K562 (cell line): ENCODE results near the gene BPI. TPM values are rescaled to one million over a fixed set of nuclear protein-coding genes. Genes with fewer than 3 reads are reported as not detected.

Source experiments
- BRD4 ChIP-seq: fragments of 200-600 bp; sonication (generic); IDR thresholded peaks from 2 replicates; pipeline ENCODE4 v1.6.1; 2017; ENCODE audit warnings: inconsistent platforms
- CBX3 ChIP-seq, 2 experiments: IDR thresholded peaks; 1 replicate in 1 of 2; 2 replicates in 1 of 2; pipeline ENCODE4 v1.6.1; 2012; ENCODE audit warnings: inconsistent platforms in 2 of 2, low read length in 2 of 2, borderline replicate concordance in 1 of 2, control low read depth in 1 of 2
- FOSL1 ChIP-seq: fragments of 200-800 bp; sonication (Bioruptor generic); conservative IDR thresholded peaks from 2 replicates; pipeline ENCODE4 v1.6.1; 2016; ENCODE audit warnings: missing genetic modification characterization, missing compliant biosample characterization
- FOXJ3 ChIP-seq: sonication (generic); formaldehyde crosslinking; IDR thresholded peaks from 2 replicates; pipeline ENCODE4 v1.4.0; 2020; ENCODE audit warnings: mild to moderate bottlenecking, missing genetic modification reagents
- HDAC1 ChIP-seq, 2 experiments: fragments of 450-650 bp; IDR thresholded peaks; 2 replicates each; pipeline ENCODE4 v1.6.1; 2016 to 2017; ENCODE audit warnings: inconsistent platforms in 1 of 2, mild to moderate bottlenecking in 1 of 2, moderate library complexity in 1 of 2
- HDGF ChIP-seq: fragments of 450-650 bp; IDR thresholded peaks from 2 replicates; pipeline ENCODE4 v1.6.1; 2016
- JUNB ChIP-seq: fragments of 450-650 bp; formaldehyde crosslinking; conservative IDR thresholded peaks from 2 replicates; pipeline ENCODE4 v1.4.0; 2020; ENCODE audit warnings: mild to moderate bottlenecking
- KAT8 ChIP-seq: fragments of 450-650 bp; IDR thresholded peaks from 2 replicates; pipeline ENCODE4 v1.6.1; 2016; ENCODE audit warnings: low read depth, mild to moderate bottlenecking
- KDM5B ChIP-seq: fragments of 200-600 bp; sonication (generic); IDR thresholded peaks from 2 replicates; pipeline ENCODE4 v1.6.1; 2012; ENCODE audit warnings: low read depth, mild to moderate bottlenecking, moderate library complexity, low read length, control low read depth, inconsistent platforms; ENCODE audit not compliant: insufficient replicate concordance
- L3MBTL2 ChIP-seq: fragments of 450-650 bp; IDR thresholded peaks from 2 replicates; pipeline ENCODE4 v1.6.1; 2016; ENCODE audit warnings: mild to moderate bottlenecking, moderate library complexity
- MCM5 ChIP-seq: fragments of 450-650 bp; IDR thresholded peaks from 2 replicates; pipeline ENCODE4 v1.6.1; 2016; ENCODE audit warnings: low read depth
- MEIS2 ChIP-seq: fragments of 450-650 bp; IDR thresholded peaks from 2 replicates; pipeline ENCODE4 v1.6.1; 2014; ENCODE audit warnings: mild to moderate bottlenecking; ENCODE audit not compliant: partially characterized antibody
- NFYB ChIP-seq: IDR thresholded peaks from 2 replicates; pipeline ENCODE4 v1.6.1; 2011; ENCODE audit warnings: mild to moderate bottlenecking, moderate library complexity; ENCODE audit not compliant: insufficient read length; ENCODE audit errors: extremely low read depth
- SUPT5H ChIP-seq: fragments of 450-650 bp; IDR thresholded peaks from 2 replicates; pipeline ENCODE4 v1.6.1; 2016
- TGIF2 ChIP-seq: sonication (generic); formaldehyde crosslinking; IDR thresholded peaks from 2 replicates; pipeline ENCODE4 v1.8.1; 2022; ENCODE audit warnings: mild to moderate bottlenecking, missing genetic modification reagents, moderate library complexity
- TRIM24 ChIP-seq, 2 experiments: fragments of 450-650 bp; IDR thresholded peaks; 2 replicates each; pipeline ENCODE4 v1.6.1; 2016
- XRCC5 ChIP-seq: fragments of 200-400 bp; formaldehyde crosslinking; IDR thresholded peaks from 2 replicates; pipeline ENCODE4 v1.6.1; 2017; ENCODE audit warnings: low read depth, mild to moderate bottlenecking, low read length
- ZC3H11A ChIP-seq: IDR thresholded peaks from 2 replicates; pipeline ENCODE4 v1.6.1; 2012; ENCODE audit warnings: low read depth, low read length, improper control_type of control experiment
- polyA plus RNA-seq, 8 experiments: library from polyadenylated mRNA; depleted of rRNA in 4 of 8; stranded (reverse) in 5 of 8; unstranded in 3 of 8; fragments of >200 nt; fragmentation: Nextera tagmentation in 2 of 8; fragmentation: Illumina TruSeq in 1 of 8; extraction: Ambion mirVana in 2 of 8; extraction: Trizol in 1 of 8; gene quantifications; 2 replicates each; pipeline versions ENCODE4 v1.2.1 to v1.2.3, GENCODE V29; 2011 to 2014; ENCODE audit warnings: inconsistent platforms in 1 of 8, missing spikeins in 1 of 8
- total RNA-seq, 7 experiments: library from RNA; depleted of rRNA in 6 of 7; stranded (reverse); fragments of >200 nt in 6 of 7; fragmentation: Illumina TruSeq in 2 of 7; extraction: Trizol in 2 of 7; gene quantifications; 2 replicates each; pipeline versions ENCODE4 v1.2.1 to v1.2.3, GENCODE V29; 2011 to 2021; ENCODE audit warnings: low replicate concordance in 1 of 7
- TF ChIP-seq, protein P1 (sequence below): sonication (generic); formaldehyde crosslinking; IDR thresholded peaks from 2 replicates; pipeline ENCODE4 v1.4.0; 2020; ENCODE audit warnings: mild to moderate bottlenecking, missing genetic modification reagents
- TF ChIP-seq, protein P2 (sequence below): fragments of 250-450 bp; sonication (Bioruptor Pico); IDR thresholded peaks from 2 replicates; pipeline ENCODE4 v1.5.0; 2021; ENCODE audit warnings: mild to moderate bottlenecking, borderline replicate concordance
- TF ChIP-seq, protein P3 (sequence below): fragments of 450-650 bp; formaldehyde crosslinking; conservative IDR thresholded peaks from 2 replicates; pipeline ENCODE4 v1.4.0; 2022; ENCODE audit warnings: mild to moderate bottlenecking, missing genetic modification characterization
- TF ChIP-seq, protein P4 (sequence below): fragments of 450-650 bp; formaldehyde crosslinking; IDR thresholded peaks from 2 replicates; pipeline ENCODE4 v1.4.0; 2022; ENCODE audit warnings: missing genetic modification characterization
- TF ChIP-seq, protein P5 (sequence below): fragments of 450-650 bp; IDR thresholded peaks from 2 replicates; pipeline ENCODE4 v1.6.1; 2016

BPI gene
- total and polyA plus RNA-seq, 9 of the 15 experiments (the other 6 are each of a cell fraction or from before 2014, with no cell fraction given): not detected

DNA sequence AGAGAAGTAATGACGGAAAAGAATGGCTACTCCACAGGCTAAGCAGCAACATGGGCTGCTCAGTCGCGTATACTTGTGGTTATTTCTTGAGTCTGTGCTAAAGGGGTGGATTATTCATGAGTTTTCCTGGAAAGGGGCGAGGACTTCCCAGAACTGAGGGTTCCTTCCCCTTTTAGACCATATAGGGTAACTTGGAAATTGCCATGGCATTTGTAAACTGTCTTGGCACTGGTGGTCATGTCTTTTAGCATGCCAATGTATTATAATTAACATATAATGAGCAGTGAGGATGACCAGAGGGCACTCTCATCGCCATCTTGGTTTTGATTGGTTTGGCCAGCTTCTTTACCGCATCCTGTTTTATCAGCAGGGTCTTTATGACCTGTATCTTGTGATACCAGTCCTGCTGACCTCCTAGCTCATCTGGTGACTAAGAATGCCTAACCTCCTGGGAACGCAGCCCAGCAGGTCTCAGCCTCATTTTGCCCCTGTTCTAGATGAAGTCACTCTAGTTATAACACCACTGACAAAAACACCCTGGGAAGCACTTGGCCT is 53.8 kb downstream of the BPI start (continued):
- TF ChIP-seq, protein P1, sequence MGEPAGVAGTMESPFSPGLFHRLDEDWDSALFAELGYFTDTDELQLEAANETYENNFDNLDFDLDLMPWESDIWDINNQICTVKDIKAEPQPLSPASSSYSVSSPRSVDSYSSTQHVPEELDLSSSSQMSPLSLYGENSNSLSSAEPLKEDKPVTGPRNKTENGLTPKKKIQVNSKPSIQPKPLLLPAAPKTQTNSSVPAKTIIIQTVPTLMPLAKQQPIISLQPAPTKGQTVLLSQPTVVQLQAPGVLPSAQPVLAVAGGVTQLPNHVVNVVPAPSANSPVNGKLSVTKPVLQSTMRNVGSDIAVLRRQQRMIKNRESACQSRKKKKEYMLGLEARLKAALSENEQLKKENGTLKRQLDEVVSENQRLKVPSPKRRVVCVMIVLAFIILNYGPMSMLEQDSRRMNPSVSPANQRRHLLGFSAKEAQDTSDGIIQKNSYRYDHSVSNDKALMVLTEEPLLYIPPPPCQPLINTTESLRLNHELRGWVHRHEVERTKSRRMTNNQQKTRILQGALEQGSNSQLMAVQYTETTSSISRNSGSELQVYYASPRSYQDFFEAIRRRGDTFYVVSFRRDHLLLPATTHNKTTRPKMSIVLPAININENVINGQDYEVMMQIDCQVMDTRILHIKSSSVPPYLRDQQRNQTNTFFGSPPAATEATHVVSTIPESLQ (CRISPR knock-in tag): no peak
- TF ChIP-seq TGIF2 (CRISPR knock-in tag) (no peak), MEIS2 (no peak), BRD4 (no peak), HDGF (no peak), ZC3H11A (no peak), MCM5 (no peak), SUPT5H (no peak), TRIM24 (IDR thresholded peaks at IDR 0.05) (no peak), NFYB (no peak), L3MBTL2 (no peak), FOXJ3 (no peak), XRCC5 (no peak), KDM5B (no peak), FOSL1 (peak; percentile 92), JUNB (no peak), KAT8 (no peak), CBX3 (IDR thresholded peaks at IDR 0.05; ENCODE audit: borderline replicate concordance in 1 of 2, low read length in 2 of 2) (no peak), HDAC1 (IDR thresholded peaks at IDR 0.05) (no peak)
- TF ChIP-seq, protein P2, sequence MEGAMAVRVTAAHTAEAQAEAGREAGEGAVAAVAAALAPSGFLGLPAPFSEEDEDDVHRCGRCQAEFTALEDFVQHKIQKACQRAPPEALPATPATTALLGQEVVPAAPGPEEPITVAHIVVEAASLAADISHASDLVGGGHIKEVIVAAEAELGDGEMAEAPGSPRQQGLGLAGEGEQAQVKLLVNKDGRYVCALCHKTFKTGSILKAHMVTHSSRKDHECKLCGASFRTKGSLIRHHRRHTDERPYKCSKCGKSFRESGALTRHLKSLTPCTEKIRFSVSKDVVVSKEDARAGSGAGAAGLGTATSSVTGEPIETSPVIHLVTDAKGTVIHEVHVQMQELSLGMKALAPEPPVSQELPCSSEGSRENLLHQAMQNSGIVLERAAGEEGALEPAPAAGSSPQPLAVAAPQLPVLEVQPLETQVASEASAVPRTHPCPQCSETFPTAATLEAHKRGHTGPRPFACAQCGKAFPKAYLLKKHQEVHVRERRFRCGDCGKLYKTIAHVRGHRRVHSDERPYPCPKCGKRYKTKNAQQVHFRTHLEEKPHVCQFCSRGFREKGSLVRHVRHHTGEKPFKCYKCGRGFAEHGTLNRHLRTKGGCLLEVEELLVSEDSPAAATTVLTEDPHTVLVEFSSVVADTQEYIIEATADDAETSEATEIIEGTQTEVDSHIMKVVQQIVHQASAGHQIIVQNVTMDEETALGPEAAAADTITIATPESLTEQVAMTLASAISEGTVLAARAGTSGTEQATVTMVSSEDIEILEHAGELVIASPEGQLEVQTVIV (CRISPR knock-in tag): no peak
- TF ChIP-seq, protein P3, sequence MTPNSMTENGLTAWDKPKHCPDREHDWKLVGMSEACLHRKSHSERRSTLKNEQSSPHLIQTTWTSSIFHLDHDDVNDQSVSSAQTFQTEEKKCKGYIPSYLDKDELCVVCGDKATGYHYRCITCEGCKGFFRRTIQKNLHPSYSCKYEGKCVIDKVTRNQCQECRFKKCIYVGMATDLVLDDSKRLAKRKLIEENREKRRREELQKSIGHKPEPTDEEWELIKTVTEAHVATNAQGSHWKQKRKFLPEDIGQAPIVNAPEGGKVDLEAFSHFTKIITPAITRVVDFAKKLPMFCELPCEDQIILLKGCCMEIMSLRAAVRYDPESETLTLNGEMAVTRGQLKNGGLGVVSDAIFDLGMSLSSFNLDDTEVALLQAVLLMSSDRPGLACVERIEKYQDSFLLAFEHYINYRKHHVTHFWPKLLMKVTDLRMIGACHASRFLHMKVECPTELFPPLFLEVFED (CRISPR knock-in tag): no peak
- TF ChIP-seq, protein P4, sequence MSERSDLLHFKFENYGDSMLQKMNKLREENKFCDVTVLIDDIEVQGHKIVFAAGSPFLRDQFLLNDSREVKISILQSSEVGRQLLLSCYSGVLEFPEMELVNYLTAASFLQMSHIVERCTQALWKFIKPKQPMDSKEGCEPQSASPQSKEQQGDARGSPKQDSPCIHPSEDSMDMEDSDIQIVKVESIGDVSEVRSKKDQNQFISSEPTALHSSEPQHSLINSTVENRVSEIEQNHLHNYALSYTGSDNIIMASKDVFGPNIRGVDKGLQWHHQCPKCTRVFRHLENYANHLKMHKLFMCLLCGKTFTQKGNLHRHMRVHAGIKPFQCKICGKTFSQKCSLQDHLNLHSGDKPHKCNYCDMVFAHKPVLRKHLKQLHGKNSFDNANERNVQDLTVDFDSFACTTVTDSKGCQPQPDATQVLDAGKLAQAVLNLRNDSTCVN (CRISPR knock-in tag): no peak
- TF ChIP-seq, protein P5, sequence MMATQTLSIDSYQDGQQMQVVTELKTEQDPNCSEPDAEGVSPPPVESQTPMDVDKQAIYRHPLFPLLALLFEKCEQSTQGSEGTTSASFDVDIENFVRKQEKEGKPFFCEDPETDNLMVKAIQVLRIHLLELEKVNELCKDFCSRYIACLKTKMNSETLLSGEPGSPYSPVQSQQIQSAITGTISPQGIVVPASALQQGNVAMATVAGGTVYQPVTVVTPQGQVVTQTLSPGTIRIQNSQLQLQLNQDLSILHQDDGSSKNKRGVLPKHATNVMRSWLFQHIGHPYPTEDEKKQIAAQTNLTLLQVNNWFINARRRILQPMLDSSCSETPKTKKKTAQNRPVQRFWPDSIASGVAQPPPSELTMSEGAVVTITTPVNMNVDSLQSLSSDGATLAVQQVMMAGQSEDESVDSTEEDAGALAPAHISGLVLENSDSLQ: no peak
